ENCODE measurements around the gene SORBS2.

Gene SORBS2

GRCh38 chr4:185742766-185743165, 69.2 kb downstream of the SORBS2 start:
- DNase-seq (ENCODE audit: extremely low read depth in 1 of 2, low read depth in 1 of 2): no peak

GRCh38 chr4:185741795-185742194, 70.2 kb downstream of the SORBS2 start:
- no peak for DNase-seq (ENCODE audit: extremely low read depth in 1 of 2, low read depth in 1 of 2)

GRCh38 chr4:185740471-185740873, 71.5 kb downstream of the SORBS2 start:
- no peak for DNase-seq (ENCODE audit: extremely low read depth in 1 of 2, low read depth in 1 of 2)

GRCh38 chr4:185738820-185739219, 73.2 kb downstream of the SORBS2 start:
- DNase-seq (ENCODE audit: extremely low read depth in 1 of 2, low read depth in 1 of 2): no peak

- DNase-seq (ENCODE audit: extremely low read depth in 1 of 2, low read depth in 1 of 2): no peak
Measured at GRCh38 chr4:185738038-185738552, 73.9 kb downstream of the SORBS2 start.

- no peak for DNase-seq (ENCODE audit: extremely low read depth in 1 of 2, low read depth in 1 of 2)
Measured at GRCh38 chr4:185737489-185738037, 74.4 kb downstream of the SORBS2 start.

- DNase-seq (ENCODE audit: extremely low read depth in 1 of 2, low read depth in 1 of 2): no peak
Measured at GRCh38 chr4:185736882-185737281, 75.1 kb downstream of the SORBS2 start.

- no peak for DNase-seq (ENCODE audit: extremely low read depth in 1 of 2, low read depth in 1 of 2)
Measured at GRCh38 chr4:185735866-185736400, 76.1 kb downstream of the SORBS2 start.

GRCh38 chr4:185734930-185735329, 77.1 kb downstream of the SORBS2 start:
- DNase-seq (ENCODE audit: extremely low read depth in 1 of 2, low read depth in 1 of 2): no peak

- no peak for DNase-seq (ENCODE audit: extremely low read depth in 1 of 2, low read depth in 1 of 2)
Measured at GRCh38 chr4:185734214-185734613, 77.8 kb downstream of the SORBS2 start.

- no peak for DNase-seq (ENCODE audit: extremely low read depth in 1 of 2, low read depth in 1 of 2)
Measured at GRCh38 chr4:185730849-185731608, 81.0 kb downstream of the SORBS2 start.

GRCh38 chr4:185730387-185730786, 81.6 kb downstream of the SORBS2 start:
- no peak for DNase-seq (ENCODE audit: extremely low read depth in 1 of 2, low read depth in 1 of 2)

- no peak for DNase-seq (ENCODE audit: extremely low read depth in 1 of 2, low read depth in 1 of 2)
Measured at GRCh38 chr4:185729391-185729804, 82.6 kb downstream of the SORBS2 start.

GRCh38 chr4:185728893-185729292, 83.1 kb downstream of the SORBS2 start:
- DNase-seq (ENCODE audit: extremely low read depth in 1 of 2, low read depth in 1 of 2): no peak

GRCh38 chr4:185726931-185727330, 85.1 kb downstream of the SORBS2 start:
- DNase-seq (ENCODE audit: extremely low read depth in 1 of 2, low read depth in 1 of 2): no peak

- no peak for DNase-seq (ENCODE audit: extremely low read depth in 1 of 2, low read depth in 1 of 2)
Measured at GRCh38 chr4:185723631-185724260, 88.2 kb downstream of the SORBS2 start.

- DNase-seq (ENCODE audit: extremely low read depth in 1 of 2, low read depth in 1 of 2): no peak
Measured at GRCh38 chr4:185722029-185722316, 90.0 kb downstream of the SORBS2 start.

- no peak for DNase-seq (ENCODE audit: extremely low read depth in 1 of 2, low read depth in 1 of 2)
Measured at GRCh38 chr4:185721190-185722028, 90.6 kb downstream of the SORBS2 start.

GRCh38 chr4:185719500-185719858, 92.5 kb downstream of the SORBS2 start:
- DNase-seq (ENCODE audit: extremely low read depth in 1 of 2, low read depth in 1 of 2): no peak

GRCh38 chr4:185718578-185719499, 93.2 kb downstream of the SORBS2 start:
- DNase-seq (ENCODE audit: extremely low read depth in 1 of 2, low read depth in 1 of 2): no peak

Measured in stimulated activated CD8-positive, alpha-beta memory T cell treated with anti-CD3 and anti-CD28 coated beads, Interleukin-7, amount 100 ng/mL, for 48 hours (primary cell).